GM12801 (cell line): ENCODE results near the gene ATP6V0C.

Experiments
- TF ChIP-seq, protein P1 (sequence below): IDR thresholded peaks from one replicate; pipeline ENCODE4 v1.5.1; 2011; ENCODE audit warnings: control low read depth; ENCODE audit not compliant: insufficient read length; ENCODE audit errors: extremely low read depth

The ATP6V0C gene

DNA sequence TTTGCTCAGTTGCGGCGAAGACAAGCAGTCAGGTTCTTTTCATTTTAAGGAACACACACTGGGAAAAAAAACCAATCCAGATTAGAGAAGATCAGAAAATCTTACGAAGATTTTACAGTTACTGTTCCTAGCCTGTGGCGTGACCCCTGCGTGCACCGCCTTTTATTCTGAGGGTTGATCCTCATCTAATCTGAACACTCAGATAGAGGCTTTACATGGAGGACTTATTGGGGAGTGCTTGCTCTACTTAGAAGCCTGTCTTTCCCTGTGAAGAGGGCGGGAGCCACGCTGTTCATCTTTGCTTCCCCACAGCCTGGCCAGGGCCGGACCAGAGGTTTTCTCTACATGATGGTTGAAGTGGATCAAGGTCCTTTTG, 37.4 kb upstream of the ATP6V0C start:
- TF ChIP-seq, protein P1, sequence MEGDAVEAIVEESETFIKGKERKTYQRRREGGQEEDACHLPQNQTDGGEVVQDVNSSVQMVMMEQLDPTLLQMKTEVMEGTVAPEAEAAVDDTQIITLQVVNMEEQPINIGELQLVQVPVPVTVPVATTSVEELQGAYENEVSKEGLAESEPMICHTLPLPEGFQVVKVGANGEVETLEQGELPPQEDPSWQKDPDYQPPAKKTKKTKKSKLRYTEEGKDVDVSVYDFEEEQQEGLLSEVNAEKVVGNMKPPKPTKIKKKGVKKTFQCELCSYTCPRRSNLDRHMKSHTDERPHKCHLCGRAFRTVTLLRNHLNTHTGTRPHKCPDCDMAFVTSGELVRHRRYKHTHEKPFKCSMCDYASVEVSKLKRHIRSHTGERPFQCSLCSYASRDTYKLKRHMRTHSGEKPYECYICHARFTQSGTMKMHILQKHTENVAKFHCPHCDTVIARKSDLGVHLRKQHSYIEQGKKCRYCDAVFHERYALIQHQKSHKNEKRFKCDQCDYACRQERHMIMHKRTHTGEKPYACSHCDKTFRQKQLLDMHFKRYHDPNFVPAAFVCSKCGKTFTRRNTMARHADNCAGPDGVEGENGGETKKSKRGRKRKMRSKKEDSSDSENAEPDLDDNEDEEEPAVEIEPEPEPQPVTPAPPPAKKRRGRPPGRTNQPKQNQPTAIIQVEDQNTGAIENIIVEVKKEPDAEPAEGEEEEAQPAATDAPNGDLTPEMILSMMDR, result no peak

DNA sequence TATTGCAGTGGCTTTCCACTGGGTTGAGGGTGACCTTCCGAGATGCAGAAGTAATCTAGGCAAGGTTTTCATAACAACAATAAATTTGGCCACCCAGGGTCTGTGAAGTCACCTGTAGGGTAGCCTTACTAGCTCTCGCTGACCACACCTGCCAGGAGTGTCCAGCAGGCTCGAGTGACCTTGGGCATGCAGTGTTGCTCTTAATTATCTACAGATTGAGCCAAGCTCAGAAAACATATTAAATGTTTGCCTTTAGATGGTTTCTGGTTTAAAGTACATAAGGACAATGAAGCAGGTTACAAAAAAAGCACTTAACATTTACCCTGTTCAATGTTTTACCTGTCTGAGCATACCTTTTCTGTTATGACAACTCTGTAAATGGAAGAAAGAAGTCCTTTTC, 37.0 kb upstream of the ATP6V0C start:
- TF ChIP-seq, protein P1, result no peak

DNA sequence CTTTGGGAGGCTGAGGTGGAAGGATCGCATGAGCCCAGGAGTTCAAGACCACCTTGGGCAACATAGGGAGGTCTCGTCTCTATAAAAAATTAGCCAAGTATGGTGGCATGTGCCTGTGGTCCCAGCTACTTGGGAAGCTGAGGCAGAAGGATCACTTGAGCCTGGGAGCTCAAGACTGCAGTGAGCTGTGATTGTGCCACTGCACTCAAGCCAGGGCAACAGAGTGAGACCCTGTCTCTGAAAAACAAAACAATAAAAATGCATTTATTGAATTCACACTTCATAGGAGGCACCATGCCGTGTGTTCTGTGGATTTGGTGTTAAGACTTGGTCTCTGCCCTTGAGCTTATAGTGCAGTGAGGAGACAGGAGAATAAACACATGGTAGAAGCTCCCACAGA, 36.4 kb upstream of the ATP6V0C start:
- TF ChIP-seq, protein P1, result no peak

DNA sequence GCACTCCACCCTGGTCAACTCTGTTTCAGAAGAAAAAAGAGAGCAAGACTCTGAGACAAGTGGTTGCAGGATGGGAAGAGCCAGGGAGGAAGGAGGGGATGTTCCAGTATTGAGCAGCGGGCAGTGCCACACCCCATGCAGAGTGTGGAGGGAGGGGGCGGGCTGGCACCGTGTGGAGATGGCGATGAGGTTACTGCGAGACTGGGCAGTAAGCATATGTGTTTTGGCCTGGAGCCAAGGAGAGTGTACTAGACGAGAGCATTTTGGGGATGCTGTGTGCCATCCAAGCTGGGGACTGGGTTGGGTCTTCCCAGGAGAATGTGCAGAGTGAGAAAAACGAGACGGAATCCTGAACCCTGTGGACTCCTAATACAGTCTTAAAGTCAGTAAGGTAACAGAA, 35.5 kb upstream of the ATP6V0C start:
- TF ChIP-seq, protein P1, result no peak

DNA sequence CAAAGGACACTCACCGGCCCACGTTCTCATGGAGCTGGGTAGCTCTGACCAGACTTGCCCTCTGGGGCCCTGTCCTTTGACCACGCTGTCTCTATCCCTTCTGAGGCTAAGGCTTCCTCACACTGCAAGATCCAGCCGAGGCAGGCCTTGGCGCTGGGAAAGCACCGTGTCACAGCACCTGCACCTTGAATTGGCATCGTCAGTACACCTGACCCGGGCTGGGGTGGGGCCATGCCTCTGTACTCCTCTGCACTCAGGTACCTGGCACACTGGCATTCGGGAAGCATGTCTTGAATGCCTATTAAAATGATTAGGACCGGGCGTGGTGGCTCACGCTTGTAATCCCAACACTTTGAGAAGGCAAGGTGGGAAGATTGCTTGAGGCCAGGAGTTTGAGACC, 32.8 kb upstream of the ATP6V0C start:
- TF ChIP-seq, protein P1, result no peak

DNA sequence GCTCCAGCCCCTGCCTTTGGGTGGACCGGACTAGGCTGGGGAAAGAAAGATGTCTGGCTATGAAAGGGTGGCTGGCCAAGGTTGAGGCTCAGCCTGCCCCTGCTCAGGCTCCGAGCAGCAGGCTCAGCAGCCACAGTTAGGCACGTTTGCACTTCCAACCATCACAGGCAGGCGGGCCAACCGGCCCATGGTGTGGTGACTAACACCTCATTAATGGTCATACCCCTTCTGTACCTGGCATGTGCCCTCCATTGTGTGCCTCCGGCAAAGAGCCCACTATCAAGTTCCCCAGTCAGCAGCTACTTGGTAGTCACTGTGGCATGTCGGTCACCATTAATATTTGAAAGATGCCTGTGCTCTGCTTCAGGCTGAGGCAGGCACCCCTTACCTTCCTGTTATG, 32.1 kb upstream of the ATP6V0C start:
- TF ChIP-seq, protein P1, result no peak

DNA sequence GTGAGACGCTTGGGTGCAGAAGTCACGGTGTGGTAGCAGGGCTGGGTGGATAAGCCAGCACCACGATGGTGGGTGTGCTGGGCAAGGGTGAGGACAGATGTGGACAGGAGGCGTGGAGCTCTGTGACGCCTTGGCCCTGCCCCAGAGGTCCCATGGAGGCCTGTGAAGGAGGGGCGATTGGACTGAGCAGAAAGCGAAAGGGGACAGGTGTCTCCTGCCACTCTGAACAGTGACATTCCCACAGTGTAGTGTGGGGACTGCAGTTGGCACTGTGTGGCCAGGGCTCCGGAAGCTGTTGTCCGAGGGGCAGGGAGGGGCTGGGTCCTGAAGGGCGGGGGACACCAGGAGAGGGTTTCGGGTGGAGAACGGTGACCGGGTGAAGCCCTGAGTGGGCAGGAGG, 31.5 kb upstream of the ATP6V0C start:
- TF ChIP-seq, protein P1, result no peak
